NB4 (cell line): ENCODE results near the gene PEPD.
"Not testable (repeated sequence)": the region's sequence is repeated elsewhere in the genome, so short reads cannot be mapped to it uniquely, and the experiment has no call there.

Experiments
- DNase-seq: peaks from one replicate; pipeline ENCODE4 v3.0.0; 2010; ENCODE audit warnings: low read depth
- H3K4me3 ChIP-seq: one replicate; pipeline ENCODE4 v1.5.1; 2011; ENCODE audit warnings: mild to moderate bottlenecking, low read depth, low read length, moderate library complexity
- CTCF ChIP-seq: IDR thresholded peaks from one replicate; pipeline ENCODE4 v1.5.1; 2012; ENCODE audit warnings: low read depth, low read length
- MAX ChIP-seq: IDR thresholded peaks from 2 replicates; pipeline ENCODE4 v1.6.1; 2011; ENCODE audit warnings: low read depth, low read length
- MYC ChIP-seq: IDR thresholded peaks from 2 replicates; pipeline ENCODE4 v1.6.1; 2011; ENCODE audit warnings: low read depth, low read length
- POLR2A ChIP-seq: IDR thresholded peaks from 2 replicates; pipeline ENCODE4 v1.6.1; 2011; ENCODE audit warnings: mild to moderate bottlenecking; ENCODE audit not compliant: insufficient read length; ENCODE audit errors: extremely low read depth

Gene PEPD

GRCh38 chr19:33521480-33522370, at the start of gene PEPD:
Gene PEPD, minus strand, starts transcription at chr19:33521791. Its CDS starts 31 bp downstream, at chr19:33521760.
- TF ChIP-seq POLR2A (peak; percentile 19), MAX (peak; percentile 60; the same call in 1 of the 2 replicates), MYC (no peak)
- peak; percentile 82 for DNase-seq
- H3K4me3 ChIP-seq = peak within 1 kb of the TSS; percentile 53

GRCh38 chr19:33569821-33570220, 48.2 kb upstream of the PEPD start:
- H3K4me3 ChIP-seq = no peak overlapping the region
- TF ChIP-seq CTCF (no peak), MYC (no peak), MAX (no peak), POLR2A (no peak)
- DNase-seq = no peak

- TF ChIP-seq CTCF (no peak), POLR2A (no peak), MAX (no peak), MYC (no peak)
- no peak overlapping the region for H3K4me3 ChIP-seq
- DNase-seq = no peak
These were observed 47.1 kb upstream of the PEPD start for GRCh38 chr19:33568706-33569105.

GRCh38 chr19:33564836-33565338, 43.3 kb upstream of the PEPD start:
- no peak for DNase-seq
- no peak overlapping the region for H3K4me3 ChIP-seq

GRCh38 chr19:33562636-33563035, 41.0 kb upstream of the PEPD start:
- no peak for DNase-seq
- no peak overlapping the region for H3K4me3 ChIP-seq

More at GRCh38 chr19:33564836-33565338, 43.3 kb upstream of the PEPD start:
- no peak for TF ChIP-seq POLR2A
- TF ChIP-seq MYC = no peak
- TF ChIP-seq CTCF = no peak
- TF ChIP-seq MAX = no peak

GRCh38 chr19:33561666-33562065, 40.1 kb upstream of the PEPD start:
- not testable (repeated sequence) for DNase-seq, H3K4me3 ChIP-seq

More at GRCh38 chr19:33562636-33563035, 41.0 kb upstream of the PEPD start:
- TF ChIP-seq MAX (no peak), CTCF (no peak), POLR2A (no peak), MYC (no peak)
